ENCODE measurements around the gene NPY.
"Not testable (repeated sequence)": the region's sequence is repeated elsewhere in the genome, so short reads cannot be mapped to it uniquely, and the experiment has no call there.

NPY gene

DNA sequence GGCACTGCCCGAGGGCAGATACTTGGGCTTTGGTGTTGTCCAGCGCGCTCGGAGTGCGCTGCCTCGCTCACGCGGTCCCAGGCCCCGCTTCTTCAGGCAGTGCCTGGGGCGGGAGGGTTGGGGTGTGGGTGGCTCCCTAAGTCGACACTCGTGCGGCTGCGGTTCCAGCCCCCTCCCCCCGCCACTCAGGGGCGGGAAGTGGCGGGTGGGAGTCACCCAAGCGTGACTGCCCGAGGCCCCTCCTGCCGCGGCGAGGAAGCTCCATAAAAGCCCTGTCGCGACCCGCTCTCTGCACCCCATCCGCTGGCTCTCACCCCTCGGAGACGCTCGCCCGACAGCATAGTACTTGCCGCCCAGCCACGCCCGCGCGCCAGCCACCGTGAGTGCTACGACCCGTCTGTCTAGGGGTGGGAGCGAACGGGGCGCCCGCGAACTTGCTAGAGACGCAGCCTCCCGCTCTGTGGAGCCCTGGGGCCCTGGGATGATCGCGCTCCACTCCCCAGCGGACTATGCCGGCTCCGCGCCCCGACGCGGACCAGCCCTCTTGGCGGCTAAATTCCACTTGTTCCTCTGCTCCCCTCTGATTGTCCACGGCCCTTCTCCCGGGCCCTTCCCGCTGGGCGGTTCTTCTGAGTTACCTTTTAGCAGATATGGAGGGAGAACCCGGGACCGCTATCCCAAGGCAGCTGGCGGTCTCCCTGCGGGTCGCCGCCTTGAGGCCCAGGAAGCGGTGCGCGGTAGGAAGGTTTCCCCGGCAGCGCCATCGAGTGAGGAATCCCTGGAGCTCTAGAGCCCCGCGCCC is at the start of gene NPY:
NPY (plus strand) TSS at position 294 of the 802 bp plus-strand sequence. CDS start 1,051 bp downstream, outside the sequence.
- no peak for DNase-seq (ENCODE audit: low read depth in 2 of 2)

DNA sequence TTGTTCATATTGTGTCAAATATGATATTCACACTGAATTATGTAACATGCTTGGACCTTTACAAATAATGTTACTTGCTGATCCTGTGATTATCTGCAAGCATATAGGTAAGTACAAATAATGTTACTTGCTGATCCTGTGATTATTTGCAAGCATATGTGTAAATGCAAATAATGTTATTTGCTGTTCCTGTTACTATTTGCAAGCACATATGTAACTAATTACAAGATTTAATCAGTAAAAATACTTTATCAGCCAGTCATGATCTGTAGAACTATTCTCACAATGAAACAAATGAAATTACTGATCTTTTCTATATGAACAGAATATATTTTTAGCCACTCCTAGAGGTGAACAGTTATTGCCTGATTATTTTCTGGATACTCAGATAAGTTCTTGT is 44.7 kb upstream of the NPY start:
- DNase-seq (ENCODE audit: low read depth in 2 of 2) = no peak

DNA sequence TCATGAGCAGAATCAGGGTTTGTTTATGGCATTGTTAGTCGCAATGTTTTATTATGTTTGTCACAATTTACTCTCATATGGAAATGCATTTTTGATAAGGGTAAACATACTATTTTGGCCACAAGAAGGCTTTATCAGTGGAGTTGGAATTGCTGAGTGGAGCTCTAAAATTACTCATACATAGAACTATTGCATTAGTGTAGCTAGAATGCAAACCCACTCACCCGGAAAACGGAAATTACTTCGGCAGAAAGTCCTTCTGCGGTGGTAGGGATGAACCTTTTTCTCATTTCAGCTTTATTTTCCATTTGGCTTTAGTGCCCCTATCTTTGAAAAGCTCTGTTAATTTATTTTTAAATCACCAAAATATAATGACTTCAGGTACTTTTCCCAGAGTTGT is 42.8 kb upstream of the NPY start:
- no peak for DNase-seq (ENCODE audit: low read depth in 2 of 2)

DNA sequence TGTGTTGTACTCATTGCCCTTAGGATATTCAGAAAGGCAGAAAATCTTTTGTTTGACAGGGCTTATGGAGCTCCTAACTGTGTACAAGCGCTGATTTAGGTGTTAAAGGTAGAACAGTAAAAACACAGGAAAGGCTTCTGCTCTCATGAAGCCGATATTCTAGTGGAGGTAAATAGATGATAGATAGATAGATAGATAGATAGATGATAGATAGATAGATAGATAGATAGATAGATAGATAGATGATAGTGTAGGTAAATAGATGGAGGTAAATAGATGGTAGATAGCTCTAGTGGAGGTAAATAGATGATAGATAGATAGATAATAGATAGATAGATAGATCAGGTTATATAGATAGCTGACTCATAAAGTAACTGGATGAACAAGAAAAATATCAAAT is 39.4 kb upstream of the NPY start:
- DNase-seq (ENCODE audit: low read depth in 2 of 2) = no peak

DNA sequence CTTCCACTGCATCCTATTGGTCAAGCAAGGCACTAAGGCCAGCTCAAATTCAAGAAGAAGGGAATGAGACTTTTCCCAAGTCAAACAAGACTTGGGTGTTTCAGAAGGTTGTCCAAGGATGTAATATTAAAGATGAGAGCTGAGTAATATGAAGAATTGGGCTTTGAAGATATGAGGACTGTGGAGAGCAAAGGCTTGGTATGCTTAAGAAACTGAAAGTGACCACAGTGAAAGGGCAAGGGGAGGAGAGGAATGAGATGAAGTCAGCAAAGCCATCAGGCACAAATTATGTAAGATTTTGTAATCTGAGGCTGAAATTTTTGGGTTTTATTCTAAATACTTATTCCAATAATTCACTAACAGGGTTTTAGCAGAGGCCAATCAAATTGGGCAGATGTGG is 38.6 kb upstream of the NPY start:
- DNase-seq (ENCODE audit: low read depth in 2 of 2) = no peak

DNA sequence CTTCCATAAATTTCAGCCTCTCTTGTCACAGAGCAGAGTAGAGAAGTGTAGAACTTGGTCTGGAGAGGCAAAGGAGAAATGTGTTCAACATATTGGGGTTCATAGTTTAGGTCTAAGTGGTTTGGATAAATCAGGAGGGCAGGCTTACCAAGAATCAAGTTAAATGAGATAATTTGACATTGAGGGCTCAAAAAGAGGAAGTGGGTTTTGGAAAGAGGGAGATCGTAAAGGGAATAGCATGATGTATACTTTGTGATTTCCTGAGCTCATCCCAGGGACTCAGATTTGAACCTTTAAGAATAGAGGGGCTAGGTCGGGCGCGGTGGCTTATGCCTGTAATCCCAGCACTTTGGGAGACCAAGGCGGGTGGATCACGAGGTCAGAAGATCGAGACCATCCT is 34.7 kb upstream of the NPY start:
- no peak for DNase-seq (ENCODE audit: low read depth in 2 of 2)

DNA sequence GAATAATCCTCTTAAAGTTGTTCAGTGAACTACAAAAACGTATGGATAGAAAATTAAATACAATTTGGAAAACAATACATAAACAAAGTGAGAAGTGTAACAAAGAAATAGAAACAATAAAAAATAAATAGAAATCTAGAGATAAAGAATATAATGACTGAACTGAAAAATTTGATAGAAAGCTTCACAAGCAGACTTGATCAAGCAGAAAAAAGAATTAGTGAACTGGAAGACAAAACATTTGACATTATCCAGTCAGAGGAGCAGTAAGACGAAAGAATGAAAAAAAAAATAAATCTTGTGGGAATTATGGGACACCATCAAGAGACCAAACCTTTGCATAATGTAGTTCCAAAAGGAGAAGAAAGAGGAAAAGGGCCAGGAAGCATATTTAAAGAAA is 32.4 kb upstream of the NPY start:
- no peak for DNase-seq (ENCODE audit: low read depth in 2 of 2)

DNA sequence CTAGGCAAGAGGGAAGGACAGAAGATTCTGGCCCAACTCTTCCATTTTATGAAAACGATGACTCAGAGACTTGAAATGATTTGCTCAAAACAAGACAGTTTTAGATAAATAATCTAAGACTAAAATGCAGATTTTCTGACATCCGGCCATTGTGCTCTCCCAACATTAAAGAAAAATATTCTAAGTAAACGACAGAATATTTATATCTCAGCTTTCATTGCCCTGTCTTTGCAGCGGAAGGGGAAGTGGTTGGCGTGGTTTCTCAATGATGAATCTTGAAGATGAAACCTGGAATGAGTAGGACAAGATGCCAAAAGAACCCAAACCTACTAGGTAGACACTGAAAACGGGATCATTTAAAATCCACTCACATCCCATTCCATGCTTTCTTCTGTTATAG is 28.9 kb upstream of the NPY start:
- DNase-seq (ENCODE audit: low read depth in 2 of 2) = no peak

DNA sequence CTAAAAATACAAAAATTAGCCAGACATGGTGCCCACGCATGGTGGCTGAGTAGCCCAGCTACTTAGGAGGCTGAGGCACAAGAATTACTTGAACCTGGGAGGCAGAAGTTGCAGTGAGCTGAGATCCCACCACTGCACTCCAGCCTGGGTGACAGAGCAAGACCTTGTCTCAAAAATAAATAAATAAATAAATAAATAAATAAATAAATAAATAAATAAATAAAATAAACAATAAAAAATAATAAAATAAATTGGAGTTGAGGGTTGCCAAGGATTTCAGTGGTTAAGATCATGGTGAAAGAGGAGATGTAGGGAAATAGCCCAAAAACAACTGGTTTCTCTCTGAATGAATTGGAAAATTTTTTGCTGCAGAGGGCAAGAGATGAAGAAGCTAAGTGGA is 25.7 kb upstream of the NPY start:
- DNase-seq (ENCODE audit: low read depth in 2 of 2) = not testable (repeated sequence)

DNA sequence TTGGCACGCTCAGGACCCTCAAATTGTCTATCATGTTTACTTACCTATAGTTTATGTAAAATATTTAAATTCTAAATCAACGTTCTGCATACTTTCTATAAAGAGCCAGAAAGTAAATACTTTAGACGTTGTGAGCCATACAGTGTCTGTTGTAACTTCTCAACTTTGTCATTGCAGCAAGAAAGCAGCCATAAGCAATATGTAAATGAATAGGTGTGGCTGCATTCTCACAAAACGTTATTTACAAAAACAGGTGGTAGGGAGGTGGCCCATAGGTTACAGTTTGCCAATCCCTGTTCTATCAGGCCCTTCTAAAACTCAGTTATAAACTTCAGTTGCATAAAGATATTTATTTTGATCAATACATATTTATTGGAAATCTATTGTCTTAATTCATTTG is 12.1 kb upstream of the NPY start:
- no peak for DNase-seq (ENCODE audit: low read depth in 2 of 2)

DNA sequence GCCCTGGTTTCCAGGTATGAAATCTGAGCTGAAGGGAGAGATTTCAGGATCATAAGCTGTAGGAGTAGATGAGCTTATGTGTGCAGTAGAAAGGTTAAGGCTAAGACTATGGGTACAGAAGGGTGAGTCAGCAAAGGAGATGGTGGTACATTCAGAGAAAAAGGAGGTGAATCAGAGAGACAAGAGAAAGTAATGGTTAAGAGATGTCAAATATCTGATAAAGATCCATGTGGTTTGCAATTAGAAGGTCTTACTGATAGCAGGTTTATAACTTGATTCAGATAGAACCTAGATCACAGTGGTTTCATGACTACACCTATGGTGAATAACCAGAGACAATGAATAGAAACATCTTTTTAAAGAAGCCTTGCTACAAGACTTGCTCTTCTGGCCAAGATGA is 4.5 kb upstream of the NPY start:
- DNase-seq (ENCODE audit: low read depth in 2 of 2) = no peak

DNA sequence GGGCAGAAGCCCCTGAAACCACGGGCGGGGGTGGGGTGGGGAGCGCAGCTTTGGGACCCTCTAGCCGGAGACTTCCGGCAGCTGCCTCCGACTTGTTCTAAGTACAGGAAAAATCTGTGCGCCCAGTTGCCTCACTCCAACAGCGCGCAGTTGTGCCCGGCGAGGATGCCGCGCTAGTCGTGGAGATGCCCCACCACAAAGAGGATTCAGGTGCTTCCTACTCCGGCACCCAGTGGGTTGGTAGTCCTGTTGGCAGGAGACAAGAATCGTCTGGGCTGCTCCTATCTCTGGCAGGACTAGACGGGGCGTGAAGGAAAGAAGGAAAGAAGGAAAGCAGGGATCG is 465 bp upstream of the NPY start:
- DNase-seq (ENCODE audit: low read depth in 2 of 2) = no peak

DNA sequence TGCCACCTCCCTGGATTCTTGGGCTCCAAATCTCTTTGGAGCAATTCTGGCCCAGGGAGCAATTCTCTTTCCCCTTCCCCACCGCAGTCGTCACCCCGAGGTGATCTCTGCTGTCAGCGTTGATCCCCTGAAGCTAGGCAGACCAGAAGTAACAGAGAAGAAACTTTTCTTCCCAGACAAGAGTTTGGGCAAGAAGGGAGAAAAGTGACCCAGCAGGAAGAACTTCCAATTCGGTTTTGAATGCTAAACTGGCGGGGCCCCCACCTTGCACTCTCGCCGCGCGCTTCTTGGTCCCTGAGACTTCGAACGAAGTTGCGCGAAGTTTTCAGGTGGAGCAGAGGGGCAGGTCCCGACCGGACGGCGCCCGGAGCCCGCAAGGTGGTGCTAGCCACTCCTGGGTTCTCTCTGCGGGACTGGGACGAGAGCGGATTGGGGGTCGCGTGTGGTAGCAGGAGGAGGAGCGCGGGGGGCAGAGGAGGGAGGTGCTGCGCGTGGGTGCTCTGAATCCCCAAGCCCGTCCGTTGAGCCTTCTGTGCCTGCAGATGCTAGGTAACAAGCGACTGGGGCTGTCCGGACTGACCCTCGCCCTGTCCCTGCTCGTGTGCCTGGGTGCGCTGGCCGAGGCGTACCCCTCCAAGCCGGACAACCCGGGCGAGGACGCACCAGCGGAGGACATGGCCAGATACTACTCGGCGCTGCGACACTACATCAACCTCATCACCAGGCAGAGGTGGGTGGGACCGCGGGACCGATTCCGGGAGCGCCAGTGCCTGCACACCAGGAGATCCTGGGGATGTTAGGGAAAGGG is 913 bp downstream of the NPY start:
- DNase-seq (ENCODE audit: low read depth in 2 of 2) = no peak

DNA sequence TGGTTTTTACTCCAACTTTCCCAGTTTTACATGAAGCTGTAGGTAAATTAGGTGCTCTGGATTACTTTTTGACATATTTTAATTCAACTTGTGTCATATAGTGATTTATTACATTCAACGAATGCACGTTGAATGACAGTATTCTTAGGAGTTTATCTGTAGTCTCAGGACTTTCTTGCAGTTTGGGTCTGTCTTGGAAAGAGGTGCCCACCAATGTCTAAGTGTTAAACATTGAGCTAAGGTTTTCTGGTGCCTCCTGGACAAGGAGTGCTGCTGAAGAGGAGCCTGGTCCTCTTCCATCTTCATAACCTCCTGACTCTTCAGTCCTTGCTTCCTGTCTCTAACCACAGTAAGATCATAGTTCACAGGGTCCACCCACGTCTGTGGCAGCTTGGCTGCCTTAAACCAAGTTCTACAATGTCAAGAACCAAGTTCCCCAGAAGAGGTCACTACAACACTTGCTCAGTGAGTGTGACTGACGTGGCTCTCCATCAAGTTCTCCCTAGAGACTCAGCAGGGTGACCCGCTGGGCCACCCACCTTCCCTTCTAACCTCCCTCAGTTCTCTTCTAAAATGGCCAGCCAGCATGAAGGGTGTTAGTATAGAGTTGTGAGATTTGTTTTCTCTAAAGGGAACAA is 6.1 kb downstream of the NPY start:
- peak in 1 of 2 donors; percentile 30 for DNase-seq (ENCODE audit: low read depth in 2 of 2)

DNA sequence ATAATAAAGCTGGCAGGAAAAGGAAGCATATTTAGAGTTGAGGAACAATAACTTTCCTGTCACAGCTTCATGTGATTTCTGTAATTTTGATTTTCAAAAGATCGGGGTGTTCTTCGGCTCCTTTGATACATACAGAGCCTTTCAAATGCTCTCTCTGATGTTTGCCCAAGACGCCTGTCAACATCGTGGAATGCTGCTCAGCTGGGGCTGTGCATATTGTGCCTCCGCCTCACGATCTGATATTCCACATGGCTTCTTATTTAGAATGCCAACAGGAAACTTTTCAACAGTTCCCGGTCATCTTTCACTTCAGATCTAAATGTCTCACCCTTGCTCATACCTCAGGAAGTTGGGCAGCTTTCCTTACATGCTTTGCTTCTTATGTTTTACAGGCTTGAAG is 7.3 kb downstream of the NPY start:
- DNase-seq (ENCODE audit: low read depth in 2 of 2) = no peak

DNA sequence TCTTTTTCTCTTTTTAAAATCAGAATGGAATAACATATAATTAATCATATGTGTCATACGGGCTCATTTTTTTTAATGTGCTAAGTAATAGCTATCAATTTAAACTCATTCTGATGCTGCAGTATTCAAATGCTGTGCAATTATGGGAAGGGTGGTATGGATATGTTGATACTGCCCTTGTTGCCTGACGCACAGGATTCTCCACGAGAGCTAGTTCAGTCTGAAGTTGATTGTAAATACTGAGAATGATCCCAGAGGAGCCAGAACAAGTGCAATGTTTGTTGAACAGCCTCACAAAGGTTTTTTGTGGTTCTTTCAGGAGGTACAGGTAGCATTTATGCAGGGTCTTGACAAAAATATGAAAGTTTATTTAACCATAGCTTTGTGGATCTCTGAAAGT is 13.4 kb downstream of the NPY start:
- no peak for DNase-seq (ENCODE audit: low read depth in 2 of 2)

DNA sequence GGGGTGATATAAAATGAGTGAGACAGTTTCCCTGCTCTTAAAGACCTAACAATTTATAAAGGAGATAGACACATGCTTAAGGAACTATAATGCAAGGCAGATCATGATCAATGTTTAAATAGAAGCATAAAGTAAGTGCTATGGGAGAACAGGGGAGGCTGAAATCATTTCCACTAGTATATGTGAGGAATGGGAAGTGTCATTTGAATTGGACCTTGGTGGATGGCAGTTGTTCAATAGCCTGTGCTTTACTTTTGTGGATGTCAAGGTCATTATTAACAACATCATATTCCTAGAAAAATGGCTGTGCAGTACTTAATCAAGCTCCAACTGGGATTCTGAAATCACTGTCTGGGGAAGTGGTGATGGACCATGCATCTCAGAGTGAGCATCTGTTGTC is 14.7 kb downstream of the NPY start:
- DNase-seq (ENCODE audit: low read depth in 2 of 2) = no peak

DNA sequence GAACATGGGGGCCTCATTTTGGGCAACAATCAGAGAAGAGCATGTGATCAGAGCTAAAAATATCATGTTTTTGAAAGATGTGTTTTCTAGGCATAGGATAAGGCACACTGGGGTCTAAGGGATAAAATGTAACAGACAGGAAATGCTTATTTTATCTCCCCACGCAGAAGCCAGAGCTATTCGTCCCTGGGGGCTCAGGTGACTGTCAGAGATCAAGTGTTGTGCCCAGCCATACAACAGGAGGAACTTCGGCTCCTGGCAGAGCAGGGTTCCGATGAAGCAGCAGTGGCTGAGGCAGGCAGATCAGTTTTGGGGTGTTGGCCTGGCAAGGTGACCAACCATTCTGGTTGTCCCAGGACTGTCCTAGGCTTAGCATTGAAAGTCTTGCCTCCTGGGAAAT is 15.2 kb downstream of the NPY start:
- no peak for DNase-seq (ENCODE audit: low read depth in 2 of 2)

DNA sequence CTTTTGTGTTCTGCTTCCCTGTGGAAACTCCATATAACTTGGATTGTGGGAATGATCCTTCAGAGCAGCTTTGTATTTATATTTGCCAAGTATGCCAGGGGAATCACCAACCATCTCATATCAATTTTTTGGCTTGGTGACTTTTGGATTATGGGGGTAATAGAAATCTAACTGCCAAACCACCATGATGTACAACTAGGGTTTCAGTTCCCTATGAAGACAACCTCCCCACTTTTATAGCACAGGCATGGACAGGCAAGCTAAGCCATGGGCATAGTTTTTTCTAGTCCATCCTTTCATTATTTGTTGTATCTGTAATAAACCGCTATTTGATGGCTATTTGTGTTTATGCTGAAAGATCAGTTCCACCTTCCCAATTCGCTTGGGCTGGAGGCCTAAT is 17.7 kb downstream of the NPY start:
- no peak for DNase-seq (ENCODE audit: low read depth in 2 of 2)

DNA sequence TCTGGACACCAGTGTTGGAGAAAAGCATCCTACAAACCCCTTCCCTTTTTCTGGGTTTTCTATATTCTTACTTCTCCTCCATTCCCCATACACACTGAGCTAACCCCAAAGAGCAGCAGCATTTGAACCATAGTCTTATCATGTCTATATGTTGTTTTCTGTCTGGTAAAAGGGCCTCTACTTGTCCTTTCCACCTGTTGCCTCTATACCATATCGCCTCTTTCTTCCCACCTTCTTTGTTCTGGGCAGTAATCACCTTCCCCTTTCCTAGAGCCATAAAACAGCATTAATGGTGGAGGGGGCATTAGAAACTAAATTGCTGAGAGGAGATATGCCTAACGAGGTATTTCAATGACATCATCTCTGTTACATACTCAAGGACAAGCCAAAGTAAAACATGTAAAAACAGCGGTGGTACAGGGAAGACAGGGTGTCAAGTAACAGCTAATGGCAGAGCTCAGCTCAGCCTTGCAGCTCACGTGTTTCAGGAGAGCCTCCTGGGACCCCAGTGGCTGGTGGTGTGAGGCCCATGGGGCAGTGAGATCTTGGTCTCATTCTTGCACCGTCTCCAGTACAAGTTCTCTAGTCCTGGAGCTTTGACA is 20.6 kb downstream of the NPY start:
- no peak for DNase-seq (ENCODE audit: low read depth in 2 of 2)

DNA sequence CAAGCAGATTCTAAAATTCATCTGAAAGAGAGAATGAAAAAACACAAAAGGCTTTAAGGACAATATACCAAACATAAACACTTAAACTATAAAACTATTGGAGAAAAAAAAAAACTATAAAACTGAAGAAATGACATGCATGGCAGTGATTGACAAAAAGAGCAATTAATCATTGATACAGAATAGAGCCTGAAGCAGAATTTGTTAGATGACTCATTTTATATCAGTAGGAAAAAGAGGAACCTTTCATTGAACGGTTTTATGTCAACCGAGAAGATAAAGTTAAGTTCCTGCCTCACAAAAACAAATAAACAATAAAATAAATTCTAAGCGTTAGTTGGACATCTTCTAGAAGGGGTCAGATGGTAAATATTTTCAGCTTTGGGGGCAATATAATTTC is 23.3 kb downstream of the NPY start:
- no peak for DNase-seq (ENCODE audit: low read depth in 2 of 2)

DNA sequence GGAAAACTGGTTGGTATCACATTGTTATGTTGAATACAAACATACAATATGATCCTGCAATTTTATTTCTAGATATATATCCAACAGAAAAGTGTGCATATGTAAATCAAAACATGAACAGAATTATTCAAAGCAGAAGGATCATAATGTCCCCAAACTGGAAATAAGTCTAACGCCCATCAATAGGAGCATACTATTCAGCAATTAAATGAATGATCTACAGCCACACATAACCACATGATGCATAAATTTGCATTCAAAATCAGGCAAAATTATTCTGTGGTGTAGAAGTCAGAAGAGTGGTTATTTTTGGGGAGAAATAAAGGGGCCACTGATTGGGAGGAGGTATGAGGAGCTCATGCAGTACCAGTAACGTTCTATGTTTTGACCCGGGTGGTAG is 28.6 kb downstream of the NPY start:
- DNase-seq (ENCODE audit: low read depth in 2 of 2) = no peak

DNA sequence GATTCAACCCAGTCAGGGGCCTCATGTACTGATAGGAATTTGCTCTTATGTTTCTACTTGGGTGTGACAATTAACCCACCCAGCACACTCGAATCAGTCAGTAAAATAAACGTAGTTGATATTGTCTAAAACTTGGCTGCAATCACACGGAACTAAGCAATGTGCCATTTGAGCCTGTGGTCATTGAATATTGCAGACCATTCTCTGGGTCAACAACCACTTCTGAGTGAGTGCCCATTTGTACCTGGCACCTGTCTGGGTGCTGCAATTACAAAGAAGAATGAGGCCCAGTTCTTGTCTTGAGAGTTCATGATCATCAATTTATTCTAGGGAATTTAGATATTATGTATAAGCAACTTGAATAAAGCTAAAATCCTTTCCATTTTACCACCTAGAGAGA is 29.8 kb downstream of the NPY start:
- no peak for DNase-seq (ENCODE audit: low read depth in 2 of 2)
